ENCODE measurements around the gene ITGA6.

ITGA6 gene

DNA sequence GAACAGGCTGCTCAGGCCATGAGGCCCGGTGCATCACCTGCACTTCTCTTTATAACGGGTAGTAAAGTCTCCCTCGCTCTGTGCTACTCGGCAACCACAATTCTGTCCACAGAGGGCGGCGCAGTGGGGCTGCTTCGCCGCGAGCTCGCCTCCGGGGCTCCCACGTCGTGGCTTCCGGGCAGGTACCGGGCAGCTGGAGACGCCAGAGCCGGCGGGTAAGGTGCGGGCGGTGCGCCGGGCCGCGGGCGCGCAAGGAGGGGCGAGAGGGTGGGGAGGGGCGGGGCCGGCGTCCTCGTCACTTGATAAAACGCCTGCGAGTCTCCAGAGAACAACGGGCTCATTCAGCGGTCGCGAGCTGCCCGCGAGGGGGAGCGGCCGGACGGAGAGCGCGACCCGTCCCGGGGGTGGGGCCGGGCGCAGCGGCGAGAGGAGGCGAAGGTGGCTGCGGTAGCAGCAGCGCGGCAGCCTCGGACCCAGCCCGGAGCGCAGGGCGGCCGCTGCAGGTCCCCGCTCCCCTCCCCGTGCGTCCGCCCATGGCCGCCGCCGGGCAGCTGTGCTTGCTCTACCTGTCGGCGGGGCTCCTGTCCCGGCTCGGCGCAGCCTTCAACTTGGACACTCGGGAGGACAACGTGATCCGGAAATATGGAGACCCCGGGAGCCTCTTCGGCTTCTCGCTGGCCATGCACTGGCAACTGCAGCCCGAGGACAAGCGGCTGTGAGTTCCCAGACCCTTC is at the start of gene ITGA6:
Gene ITGA6, plus strand, starts transcription at position 331 of the 734 bp plus-strand sequence.
- no peak for DNase-seq (ENCODE audit: low read depth)

DNA sequence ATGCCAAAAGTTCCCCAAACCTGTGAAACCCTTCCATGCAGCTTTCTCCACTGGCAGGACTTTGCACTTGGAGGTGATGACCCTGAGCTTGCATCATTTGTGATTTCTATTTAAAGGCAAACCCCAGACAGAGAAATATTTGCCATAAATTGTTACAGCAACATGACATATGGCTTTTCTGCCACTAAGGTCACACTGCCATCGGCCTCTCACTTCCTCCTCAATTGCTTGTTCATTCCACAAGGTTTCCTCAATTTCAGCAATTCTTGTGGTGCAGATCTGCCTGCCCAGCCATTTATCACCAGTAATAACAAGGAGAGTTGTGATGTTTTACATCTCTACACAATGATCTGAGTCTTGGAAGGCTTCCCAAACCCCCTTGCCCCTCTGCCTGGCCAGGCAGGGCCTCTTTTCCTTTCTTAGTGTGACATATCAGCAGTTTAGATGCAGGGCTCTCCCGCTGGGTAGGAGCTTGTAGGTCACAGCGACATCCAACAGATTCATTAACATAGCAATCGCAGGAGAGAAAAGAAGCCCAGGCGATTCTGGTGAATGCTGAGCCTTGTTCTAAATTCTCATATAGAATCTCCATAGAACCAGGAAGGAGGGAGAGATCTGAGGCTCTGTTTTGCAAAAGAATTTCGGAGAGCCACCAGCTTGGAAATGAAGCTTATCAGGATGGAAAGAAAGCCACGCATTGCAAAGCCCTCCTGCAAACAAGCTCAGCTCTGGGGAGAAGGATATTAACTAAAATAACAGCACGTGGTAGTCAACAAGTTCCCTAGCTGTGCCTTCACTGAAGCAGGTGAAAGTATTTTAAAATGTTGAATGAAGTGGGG is 46.7 kb upstream of the ITGA6 start:
- DNase-seq (ENCODE audit: low read depth) = no peak

DNA sequence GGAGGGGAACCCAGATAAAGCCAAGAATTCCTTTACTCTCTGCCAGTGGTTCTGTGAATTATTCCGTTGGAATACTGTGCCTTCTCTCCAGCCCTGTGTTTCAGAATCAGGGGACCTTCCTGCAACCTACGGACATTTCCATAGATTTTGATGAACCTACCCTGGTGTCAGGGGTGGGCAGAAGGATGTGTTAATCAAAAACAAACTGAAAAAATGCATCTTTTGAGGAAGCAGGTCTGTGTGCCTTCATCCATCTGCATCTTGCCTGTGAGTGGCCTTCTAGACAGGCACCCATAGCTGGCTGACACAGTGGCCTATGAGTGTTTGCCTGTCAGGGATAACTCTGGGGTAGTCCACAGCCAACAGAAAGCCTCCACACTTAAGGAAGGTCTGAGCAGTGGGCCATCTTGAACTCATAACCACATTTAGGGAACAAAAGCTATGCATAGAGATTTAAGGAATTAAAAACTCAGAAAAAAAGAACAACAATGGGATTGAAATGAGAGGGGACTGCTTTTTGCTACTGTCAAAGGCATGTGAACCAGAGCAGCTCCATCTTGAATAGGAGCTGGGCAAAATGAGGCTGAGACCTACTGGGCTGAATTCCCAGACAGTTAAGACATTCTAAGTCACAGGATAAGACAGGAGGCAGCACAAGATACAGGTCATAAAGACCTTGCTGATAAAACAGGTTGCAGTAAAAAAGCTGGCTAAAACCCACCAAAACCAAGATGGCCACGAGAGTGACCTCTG is 45.9 kb upstream of the ITGA6 start:
- no peak for DNase-seq (ENCODE audit: low read depth)

DNA sequence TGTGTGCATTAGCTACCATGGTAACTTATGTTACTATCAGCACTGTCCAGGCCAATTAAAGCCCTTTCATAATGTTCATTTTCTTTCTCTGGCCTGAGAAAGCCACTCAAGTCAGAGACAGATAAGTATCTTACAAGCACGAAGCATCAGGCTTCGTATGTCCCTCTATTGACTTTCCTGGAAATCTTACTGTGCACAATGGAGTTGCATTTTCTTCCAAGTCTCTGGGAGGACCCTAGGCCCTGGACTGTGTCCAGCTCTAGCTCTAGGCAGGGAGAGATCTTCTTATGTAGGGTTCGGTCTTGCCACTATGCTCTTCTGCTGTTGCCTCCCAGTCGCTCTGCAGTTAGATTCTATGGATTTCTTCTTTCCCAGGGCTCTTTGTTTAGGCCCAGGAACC is 40.0 kb upstream of the ITGA6 start:
- DNase-seq (ENCODE audit: low read depth) = no peak

DNA sequence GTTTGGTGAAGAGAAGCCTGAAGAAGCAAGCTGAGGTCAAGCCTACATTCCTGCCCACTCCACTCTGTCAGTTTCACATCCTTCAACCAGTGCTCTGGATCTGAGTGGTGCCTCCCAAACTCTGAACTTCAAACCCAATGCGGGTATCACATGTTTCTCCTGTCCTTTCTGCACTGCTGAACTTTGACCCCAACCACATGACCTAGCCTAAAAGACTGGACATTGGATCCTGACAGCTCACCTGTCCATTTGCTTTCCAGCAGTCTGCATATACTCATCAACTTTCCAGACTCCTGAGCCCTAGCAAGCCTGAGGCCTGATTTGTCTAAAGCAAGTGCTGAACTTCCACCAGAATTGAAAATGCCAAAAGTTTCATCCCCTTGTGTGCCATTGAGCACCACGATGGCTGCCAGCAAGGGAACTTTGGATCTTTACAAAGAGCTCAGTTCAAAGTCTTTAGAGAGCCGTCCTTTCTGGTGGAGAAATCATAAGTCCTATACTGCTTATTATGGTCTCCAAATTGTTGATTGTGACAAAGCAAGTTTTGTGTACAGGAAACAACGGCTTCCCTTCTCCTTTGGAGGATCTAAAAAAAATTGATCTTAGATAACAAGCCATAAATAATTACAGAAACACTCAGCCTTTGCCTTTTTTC is 37.6 kb upstream of the ITGA6 start:
- no peak for DNase-seq (ENCODE audit: low read depth)

DNA sequence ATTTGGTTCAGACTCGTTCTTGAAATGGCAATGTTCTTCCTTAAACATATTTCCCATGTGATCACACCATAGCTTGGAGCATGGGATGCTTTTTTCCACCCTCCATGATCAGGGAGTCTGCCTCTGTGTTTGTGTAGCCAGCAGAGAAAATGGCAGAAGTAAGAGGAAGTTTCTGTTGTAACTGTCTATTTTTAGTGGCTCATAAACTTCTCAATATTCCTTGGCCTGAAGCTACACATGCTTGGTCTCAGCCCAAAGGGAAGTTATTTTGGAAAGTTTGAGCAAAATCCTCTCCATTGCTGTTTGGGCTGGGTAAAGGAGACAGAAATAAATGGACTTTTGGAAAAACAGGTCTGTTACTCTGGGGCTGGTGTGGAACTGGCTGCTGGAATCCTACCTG is 33.4 kb upstream of the ITGA6 start:
- DNase-seq (ENCODE audit: low read depth) = no peak

DNA sequence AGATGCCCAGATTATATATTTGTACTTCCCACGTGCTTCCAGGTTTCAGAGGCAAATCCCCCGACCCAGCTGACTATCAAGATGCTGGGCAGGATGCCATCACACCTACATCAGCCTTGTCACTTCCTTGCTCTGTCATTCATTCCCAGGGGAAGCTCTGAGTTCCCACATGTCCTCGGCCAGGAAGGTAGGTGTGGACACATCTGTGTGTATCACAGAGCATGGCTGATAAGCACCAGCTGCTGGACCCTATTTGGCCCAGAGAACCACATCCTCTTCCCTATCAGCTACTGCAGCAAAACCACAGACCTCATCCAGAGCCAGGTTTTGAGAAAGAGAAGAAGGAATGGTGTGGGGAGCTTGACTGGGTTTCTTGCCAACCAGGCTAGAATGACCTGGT is 31.9 kb upstream of the ITGA6 start:
- DNase-seq (ENCODE audit: low read depth) = no peak

DNA sequence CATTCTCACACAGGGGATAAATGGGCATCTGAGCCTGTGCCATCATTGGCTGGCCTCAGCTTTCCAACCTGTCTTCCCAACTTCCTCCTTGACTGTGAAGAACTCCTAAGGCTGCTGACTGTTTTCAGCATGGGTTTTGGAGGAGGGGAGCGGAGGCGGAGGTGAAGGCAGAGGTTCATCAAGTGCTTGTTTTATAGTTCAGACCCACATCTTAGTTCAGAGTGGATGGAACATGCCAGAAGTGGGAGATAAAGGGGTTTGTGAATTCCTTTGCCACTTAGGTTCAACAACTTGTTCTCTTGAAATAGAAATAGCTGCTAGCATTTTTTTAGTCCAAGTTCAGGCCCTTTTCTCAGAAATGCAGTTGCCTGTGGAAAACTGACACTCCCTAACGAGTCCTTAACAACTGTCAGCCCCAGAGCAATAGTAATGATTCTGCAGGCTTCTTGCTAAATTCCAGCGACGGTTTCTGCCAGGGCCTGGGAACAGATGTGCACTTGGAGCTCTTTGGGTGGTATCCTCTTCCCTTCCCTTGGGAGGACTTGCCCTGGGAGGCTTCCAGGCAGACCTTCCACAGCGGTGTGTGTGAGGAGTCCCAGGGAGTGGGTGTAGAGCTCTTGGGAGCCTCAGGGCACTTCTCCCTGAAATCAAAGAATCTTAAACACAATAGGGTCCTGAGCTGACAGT is 30.1 kb upstream of the ITGA6 start:
- no peak for DNase-seq (ENCODE audit: low read depth)

DNA sequence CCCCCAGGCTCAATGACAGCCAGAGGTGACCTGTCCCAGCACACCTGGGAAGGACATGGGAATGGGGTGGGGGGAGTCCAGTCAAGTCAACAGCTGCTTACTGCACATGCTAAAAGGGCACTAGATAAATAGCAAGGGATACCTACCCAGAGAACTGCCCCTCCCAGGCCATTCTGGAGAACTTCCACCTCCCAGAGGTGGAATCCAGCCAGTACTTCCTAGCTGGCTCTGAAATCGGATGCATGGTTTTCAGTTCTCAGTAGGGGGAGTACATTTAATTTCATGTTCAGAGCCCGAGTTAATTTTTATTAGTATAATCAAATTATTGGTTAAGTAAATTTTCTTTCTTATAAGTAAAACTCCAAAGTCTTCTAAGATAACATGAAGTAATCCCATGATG is 28.9 kb upstream of the ITGA6 start:
- DNase-seq (ENCODE audit: low read depth) = no peak

DNA sequence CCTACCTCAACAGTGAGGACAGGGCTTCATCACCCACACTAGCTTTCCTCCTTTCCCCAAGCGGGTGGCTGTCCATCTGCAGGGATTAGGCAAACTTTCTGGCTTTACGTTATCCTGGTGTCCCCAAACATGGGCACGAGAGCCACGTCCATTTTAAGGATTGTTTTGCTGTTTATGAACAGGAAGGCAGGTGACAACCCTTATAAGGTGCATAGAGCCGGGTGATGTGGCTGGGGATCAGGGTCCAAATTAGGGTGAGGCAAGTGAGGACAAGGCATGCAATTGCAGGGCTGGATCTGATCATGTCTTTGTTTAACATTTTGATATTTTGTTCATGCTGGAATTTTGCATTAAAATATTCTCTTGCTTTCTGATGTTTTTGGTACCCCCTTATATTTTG is 27.6 kb upstream of the ITGA6 start:
- no peak for DNase-seq (ENCODE audit: low read depth)

DNA sequence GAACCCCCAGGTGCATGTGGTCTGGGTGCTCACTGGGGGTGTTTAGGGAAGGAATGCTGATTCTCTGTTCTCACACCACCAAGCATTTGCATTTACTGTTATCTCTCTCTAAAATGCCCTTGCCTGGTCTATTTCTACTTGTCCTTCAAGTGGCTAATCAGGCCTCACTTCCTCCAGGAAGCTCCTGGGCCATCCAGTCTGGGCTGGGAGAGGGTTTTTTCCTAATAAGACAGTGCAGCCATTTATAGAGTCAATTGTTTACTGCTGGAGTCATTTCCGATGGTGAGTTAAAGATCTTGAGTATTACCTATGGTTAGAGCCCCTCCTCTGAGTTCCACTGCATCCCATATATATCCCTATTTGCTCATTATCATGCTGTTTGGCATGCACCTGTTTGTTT is 25.2 kb upstream of the ITGA6 start:
- no peak for DNase-seq (ENCODE audit: low read depth)

DNA sequence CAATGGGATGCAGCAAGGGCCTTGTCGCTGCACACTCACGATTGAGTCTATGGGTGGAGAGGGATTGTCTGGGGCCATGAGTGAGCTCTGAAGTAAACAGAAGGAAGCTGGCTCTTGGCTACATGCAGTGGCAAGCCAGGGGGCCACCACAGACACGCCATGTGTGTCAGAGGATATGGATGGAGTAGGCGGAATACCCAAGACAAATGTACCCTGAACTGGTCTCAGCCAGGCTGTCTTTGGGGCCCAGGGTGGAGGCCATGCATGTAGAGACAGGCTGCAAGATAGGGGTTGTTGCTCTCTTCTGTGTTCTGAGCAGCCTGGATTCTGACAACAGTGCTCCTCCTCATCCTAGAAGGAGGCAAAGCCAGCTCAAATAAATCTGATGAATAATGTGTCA is 24.0 kb upstream of the ITGA6 start:
- no peak for DNase-seq (ENCODE audit: low read depth)

DNA sequence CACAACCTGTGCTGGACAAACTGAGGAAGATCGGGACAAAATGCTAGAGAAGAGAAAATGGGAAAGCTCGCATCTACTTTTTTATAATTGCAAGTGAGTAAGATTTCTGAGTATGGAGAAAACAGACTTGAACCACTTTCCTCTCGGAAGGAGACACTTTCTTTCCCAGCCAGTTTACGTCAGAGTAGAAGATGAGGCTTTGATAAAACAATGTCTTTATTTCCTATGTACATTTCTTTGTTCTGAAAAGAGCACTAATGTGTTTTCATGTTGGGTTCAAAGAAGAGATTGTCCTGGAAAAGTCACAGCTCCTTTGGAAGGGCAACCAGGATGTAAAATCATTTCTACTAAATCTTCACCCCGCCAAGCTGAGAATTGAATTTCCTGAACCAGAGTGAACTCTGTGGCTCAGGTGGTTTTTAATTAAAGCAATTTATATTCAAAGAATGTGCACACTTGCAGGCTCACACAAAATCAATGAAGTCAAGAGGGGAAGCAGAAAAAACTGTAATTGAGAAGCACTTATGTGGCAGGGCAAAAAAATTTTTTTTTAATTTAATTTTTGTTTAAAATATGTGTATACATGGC is 23.4 kb upstream of the ITGA6 start:
- DNase-seq (ENCODE audit: low read depth) = no peak

DNA sequence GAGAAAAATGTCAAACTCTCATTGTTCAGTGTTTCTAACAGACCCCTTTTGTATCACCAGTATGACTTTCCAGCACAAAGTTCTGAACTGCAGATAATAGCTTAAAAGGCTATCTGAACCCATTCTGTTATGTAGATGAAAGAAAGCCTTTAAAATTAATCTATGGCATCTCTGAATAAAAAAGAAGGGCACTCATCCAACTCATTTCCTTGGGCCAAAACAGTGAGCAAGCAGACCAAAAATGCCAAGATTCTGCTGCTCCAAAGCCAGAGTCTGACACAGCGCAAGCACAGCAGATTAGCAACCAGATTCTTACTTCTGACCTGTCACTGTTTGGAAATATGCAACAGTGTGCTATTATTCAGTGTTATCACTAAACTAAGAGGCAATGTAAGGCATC is 22.6 kb upstream of the ITGA6 start:
- peak; percentile 79 for DNase-seq (ENCODE audit: low read depth)

DNA sequence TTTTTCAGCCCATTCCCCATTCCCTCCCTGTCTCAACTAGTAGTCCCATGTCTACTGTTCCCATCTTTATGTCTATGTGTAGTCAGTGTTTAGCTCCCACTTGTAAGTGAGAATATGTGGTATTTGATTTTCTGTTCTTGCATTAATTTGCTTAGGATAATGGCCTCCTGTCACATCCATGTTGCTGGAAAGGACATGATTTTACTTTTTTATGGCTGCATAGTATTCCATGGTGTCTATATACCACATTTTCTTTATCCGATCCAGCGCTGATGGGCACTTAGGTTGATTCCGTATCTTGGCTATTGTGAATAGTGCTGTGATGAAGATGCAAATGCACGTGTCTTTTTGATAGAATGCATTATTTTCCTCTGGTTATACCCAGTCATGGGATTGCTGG is 21.7 kb upstream of the ITGA6 start:
- DNase-seq (ENCODE audit: low read depth) = no peak

DNA sequence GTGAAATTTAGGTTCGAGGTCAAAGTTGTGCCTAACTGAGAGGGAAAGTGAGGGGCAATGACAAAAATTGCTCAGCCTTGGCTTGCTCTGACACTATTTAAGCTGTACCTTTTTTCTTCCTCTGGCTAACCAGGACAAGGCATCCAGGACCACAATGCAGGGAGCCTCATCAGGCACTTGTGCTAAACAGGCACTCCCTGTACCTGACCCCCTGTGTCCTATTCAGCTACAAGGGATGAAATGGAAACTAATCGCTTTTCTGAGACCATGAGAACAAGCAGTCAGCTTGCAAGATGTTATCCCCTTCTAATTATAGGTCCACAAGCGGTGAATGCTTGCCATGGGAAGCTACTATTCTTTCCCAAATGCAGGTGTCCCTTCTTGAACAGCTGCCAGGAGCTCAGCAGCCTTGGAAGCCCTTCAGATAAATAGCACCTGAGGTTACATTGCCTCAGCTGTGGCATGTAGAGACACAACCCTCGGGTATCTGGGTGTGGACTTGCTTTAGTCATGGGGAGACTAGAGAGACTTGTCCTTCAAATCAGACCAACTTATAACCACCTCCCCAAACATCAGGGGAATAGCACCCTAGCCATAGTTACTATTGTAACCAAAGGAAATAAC is 19.1 kb upstream of the ITGA6 start:
- DNase-seq (ENCODE audit: low read depth) = no peak

DNA sequence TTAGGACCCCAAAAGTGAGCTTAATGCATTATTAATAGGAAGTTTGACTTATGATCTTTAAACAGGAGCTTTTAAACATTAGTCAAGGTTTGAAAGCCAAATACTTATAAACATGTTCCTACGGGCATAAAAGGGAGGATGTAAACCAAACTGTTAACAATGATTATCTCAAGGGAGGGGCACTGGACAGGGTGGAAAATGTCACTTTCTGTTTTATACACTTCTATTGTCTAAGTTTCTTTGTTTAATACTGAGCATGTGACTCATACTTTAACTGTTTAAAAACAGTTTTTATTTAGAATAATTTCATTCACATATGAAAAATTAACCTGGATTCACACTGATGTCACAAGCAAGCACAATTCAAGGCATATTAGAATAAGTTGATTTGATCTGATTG is 18.3 kb upstream of the ITGA6 start:
- DNase-seq (ENCODE audit: low read depth) = no peak

DNA sequence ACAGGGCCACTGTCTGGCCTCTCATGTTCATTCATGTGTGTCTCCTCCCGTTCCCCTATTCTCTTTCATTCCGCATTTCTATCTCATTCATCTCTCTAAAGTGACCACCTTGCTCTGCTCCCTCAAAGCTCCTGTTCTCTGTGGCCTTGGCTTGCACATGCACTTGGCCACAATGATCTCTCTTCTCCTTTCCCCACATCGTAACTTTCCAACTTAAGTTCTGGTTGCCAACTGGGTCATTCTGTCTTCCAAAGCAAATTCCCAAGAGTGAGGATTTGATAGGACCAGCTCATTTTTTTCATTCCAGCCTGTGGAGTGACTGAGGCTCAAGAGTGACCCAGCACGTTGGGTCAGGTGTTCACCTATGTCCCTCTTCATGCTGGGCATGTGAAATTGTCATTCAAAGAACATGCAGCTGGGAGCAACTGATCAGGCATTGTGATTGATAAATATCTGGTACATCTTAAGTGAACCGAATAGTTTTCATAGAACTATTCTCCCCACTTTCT is 14.3 kb upstream of the ITGA6 start:
- no peak for DNase-seq (ENCODE audit: low read depth)

DNA sequence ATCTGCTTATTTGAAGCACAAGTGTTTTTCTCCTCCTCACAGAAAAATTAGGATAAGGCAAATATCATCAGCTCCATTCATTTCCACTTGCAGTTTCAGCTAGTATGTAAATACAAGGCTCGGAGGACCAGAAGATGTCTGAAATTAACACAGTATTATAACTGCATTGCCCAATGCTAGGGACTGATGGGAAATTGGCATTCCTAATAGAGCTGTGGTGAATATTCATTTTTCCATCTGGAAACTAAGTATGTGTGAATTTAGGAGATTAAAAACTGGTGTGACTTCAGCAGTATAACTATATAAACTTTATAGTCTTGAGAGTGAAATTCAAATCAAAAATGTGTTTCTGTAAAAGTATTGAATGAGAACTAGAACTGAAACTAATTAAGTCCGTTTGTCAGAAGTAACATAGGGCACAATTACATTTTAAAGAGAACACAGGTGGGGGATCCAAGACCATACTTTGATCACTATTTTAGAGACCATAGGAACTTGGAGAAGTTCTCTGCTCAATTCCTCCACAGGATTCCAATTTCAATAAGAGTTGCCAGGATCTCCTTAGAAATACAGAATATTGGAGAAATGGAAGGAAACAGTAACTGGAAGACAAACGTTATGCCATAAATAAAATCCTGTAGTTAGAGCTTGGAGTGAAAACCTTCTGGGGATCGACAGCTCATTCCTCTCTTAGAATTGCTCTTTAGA is 12.1 kb upstream of the ITGA6 start:
- no peak for DNase-seq (ENCODE audit: low read depth)

DNA sequence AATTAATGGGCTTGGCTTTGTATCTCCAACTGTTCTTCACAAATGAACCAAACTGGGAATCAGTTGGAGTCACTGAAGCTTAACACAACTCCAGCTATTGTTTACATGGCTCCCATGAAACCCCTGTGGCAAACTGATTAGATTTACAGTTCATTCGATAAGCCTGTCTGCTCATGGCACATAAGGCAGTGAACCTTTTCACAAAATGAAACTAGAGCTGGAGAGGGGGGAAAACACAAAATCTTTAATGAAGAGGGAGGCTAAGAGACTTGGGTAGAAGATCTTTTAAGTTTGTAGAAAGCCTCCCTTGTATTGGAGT is 11.6 kb upstream of the ITGA6 start:
- DNase-seq (ENCODE audit: low read depth) = no peak

Measured in stromal cell of bone marrow (primary cell).